ENCODE measurements around the gene CNTNAP2. TPM values are rescaled to one million over a fixed set of nuclear protein-coding genes. Genes with fewer than 3 reads are reported as not detected.

The CNTNAP2 gene
- total and polyA plus RNA-seq, 8 donors, result 0.09 to 1.1 (median 0.38) TPM

DNA sequence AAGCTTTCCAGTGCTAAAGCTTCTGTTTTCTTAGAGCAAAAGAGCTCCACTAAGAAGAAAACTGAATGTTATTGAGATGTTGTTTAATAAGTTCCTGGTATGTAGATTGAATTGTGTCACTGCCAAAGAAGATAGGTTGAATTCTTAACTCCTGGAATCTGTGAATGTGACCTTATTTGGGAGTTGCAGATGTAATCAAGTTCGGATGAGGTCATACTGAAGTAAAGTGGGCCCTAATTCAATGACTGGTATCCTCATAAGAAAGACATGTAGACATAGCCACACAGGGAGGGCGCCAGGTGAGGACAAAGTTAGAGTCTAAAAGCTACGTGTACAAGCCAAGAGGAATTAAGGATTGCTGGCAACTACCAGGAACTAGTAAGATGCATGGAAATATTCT is 1741.8 kb downstream of the CNTNAP2 start:
- Histone ChIP-seq H3K4me1 (no peaks in the 10 kb centered on the region), H3K27me3 (no peaks in the 10 kb centered on the region), H3K27ac (no peak overlapping the region), H3K4me3 (no peak overlapping the region), H3K9me3 (no peaks in the 10 kb centered on the region), H3K36me3 (no peaks in the 10 kb centered on the region)
- intact Hi-C loops (cut with DNase I), result no loop called here
- TF ChIP-seq, protein P1, sequence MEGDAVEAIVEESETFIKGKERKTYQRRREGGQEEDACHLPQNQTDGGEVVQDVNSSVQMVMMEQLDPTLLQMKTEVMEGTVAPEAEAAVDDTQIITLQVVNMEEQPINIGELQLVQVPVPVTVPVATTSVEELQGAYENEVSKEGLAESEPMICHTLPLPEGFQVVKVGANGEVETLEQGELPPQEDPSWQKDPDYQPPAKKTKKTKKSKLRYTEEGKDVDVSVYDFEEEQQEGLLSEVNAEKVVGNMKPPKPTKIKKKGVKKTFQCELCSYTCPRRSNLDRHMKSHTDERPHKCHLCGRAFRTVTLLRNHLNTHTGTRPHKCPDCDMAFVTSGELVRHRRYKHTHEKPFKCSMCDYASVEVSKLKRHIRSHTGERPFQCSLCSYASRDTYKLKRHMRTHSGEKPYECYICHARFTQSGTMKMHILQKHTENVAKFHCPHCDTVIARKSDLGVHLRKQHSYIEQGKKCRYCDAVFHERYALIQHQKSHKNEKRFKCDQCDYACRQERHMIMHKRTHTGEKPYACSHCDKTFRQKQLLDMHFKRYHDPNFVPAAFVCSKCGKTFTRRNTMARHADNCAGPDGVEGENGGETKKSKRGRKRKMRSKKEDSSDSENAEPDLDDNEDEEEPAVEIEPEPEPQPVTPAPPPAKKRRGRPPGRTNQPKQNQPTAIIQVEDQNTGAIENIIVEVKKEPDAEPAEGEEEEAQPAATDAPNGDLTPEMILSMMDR (IDR thresholded peaks at IDR 0.05), result no peak
- DNase-seq, result no peak
- FAIRE-seq, result no peak
- no peak for ATAC-seq
- WGBS, 2 donors, result 63% methylated on average over 3 of the region's 3 CpGs

DNA sequence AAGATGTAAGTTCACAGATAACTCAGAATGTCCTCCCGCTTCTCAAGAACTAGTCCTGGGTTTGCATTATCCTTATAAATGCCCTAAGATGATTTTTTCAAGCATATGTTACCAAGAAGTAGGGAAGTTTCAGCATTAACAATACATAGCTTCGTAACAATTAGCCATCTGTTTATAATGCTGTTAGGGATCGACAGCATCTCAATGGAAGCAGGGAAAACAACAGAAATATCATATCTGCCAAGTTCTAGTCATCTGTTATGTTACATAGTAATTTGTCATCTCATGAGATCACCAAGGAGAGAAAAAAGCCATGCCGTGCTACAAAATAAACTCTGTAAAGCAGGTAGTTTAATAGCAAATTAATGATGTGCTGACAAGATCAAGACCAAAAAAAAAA is 1742.4 kb downstream of the CNTNAP2 start:
- Histone ChIP-seq H3K27ac (no peak overlapping the region), H3K4me3 (no peak overlapping the region), H3K36me3 (no peaks in the 10 kb centered on the region), H3K9me3 (no peaks in the 10 kb centered on the region), H3K4me1 (no peaks in the 10 kb centered on the region), H3K27me3 (no peaks in the 10 kb centered on the region)
- FAIRE-seq (no peak), ATAC-seq (no peak), DNase-seq (no peak)
- TF ChIP-seq, protein P1 (IDR thresholded peaks at IDR 0.05), result no peak
- intact Hi-C loops (cut with DNase I), result no loop called here
- WGBS, 2 donors, result 62% methylated on average over 4 of the region's 4 CpGs

DNA sequence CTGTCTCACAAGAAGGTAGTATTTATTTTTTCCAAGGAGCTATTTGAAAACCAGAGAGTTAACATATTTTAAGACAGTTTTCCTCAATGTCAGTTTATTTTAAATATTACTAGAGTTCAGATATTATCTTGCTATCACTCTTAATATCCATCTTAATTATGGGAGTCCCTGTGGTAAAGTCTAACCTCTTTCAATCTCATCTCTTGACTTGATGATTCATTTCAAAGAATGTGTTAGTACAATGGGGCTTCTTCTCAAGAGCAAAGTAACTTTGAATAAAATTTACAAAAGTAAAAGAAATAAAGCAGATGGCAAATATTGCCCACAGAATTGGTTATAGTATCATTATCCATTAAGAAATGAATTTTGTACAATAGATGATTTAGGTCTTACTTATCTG is 1742.9 kb downstream of the CNTNAP2 start:
- intact Hi-C loops (cut with DNase I), result no loop called here
- no peak for ATAC-seq

DNA sequence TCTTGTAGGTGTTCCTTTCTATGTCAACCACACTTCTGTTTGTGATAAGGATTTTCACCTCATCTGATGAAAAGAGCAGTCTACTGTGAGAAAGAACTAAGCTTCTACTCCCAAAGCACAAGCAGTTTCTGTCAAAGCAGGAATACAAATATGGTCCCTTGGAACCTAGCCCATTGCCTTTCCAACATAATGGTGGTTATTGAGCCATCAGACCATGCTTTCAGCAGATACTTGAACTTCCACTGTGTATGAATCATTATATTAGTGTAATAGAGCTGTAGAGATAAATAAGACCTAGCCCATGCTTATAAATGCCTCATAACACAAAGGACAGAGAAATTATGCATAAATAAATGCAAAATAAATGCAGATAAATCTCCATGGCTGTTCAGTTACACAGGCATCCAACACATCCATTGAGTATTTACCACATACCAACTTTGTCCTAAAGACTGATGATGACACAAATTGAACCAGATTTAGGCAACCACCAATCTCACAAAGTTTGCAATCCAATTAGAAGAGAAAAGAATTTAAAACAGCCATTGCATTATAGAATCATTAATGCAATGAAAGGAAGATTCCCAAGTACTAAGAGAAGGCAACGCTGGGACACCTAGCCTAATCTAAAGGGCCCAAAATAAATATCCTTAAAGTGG is 1744.6 kb downstream of the CNTNAP2 start:
- H3K4me1 ChIP-seq, result no peaks in the 10 kb centered on the region
- TF ChIP-seq, protein P1 (IDR thresholded peaks at IDR 0.05), result no peak
- no peaks in the 10 kb centered on the region for H3K36me3 ChIP-seq
- DNase-seq, result no peak
- no peak overlapping the region for H3K27ac ChIP-seq
- H3K9me3 ChIP-seq, result no peaks in the 10 kb centered on the region
- no peaks in the 10 kb centered on the region for H3K27me3 ChIP-seq
- intact Hi-C loops (cut with DNase I), result no loop called here
- no peak for FAIRE-seq
- ATAC-seq, result no peak
- H3K4me3 ChIP-seq, result no peak overlapping the region
- 83 to 88% methylated on average over 1 of the region's 1 CpG for WGBS, 2 donors

More for the DNA sequence above, 1742.9 kb downstream of the CNTNAP2 start:
- FAIRE-seq, result no peak
- no peaks in the 10 kb centered on the region for H3K4me1 ChIP-seq
- no peak overlapping the region for H3K4me3 ChIP-seq
- no peaks in the 10 kb centered on the region for H3K27me3 ChIP-seq
- no peak for DNase-seq
- TF ChIP-seq, protein P1 (IDR thresholded peaks at IDR 0.05), result no peak
- H3K36me3 ChIP-seq, result no peaks in the 10 kb centered on the region
- H3K9me3 ChIP-seq, result no peaks in the 10 kb centered on the region
- H3K27ac ChIP-seq, result no peak overlapping the region

DNA sequence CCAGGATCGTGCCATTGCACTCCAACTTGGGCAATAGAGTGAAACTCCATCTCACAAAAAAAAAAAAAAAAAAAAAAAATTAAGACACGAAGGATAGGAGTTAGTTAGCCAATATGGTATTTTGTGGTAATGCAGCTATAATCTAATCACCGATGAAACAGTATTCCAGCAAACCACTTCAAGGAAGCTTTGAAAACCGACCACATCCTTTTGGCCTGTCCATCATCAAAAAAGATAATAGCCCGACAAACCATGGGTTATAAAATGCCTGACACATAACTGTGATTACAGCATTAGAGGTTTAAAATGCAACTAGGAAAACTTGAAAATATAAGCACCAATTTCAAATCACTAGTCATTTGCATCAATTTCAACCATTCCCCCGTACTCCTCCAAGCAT is 1745.3 kb downstream of the CNTNAP2 start:
- no peak for DNase-seq
- Histone ChIP-seq H3K4me3 (no peak overlapping the region), H3K27me3 (no peaks in the 10 kb centered on the region), H3K27ac (no peak overlapping the region), H3K4me1 (no peaks in the 10 kb centered on the region), H3K9me3 (no peaks in the 10 kb centered on the region), H3K36me3 (no peaks in the 10 kb centered on the region)
- 69 to 83% methylated on average over 6 of the region's 6 CpGs for WGBS, 2 donors
- TF ChIP-seq, protein P1 (IDR thresholded peaks at IDR 0.05), result no peak
- no peak for FAIRE-seq
- ATAC-seq, result no peak
- intact Hi-C loops (cut with DNase I), result no loop called here
